DND-41 (cell line): ENCODE data around the gene DGKQ.

Experiments
- EZH2 ChIP-seq: IDR thresholded peaks from 3 replicates; pipeline ENCODE4 v1.6.1; 2012; ENCODE audit warnings: borderline replicate concordance, low read depth, mild to moderate bottlenecking, moderate library complexity, low read length, inconsistent platforms; ENCODE audit not compliant: severe bottlenecking
- TF ChIP-seq, protein P1 (sequence below): IDR thresholded peaks from 2 replicates; pipeline ENCODE4 v1.5.1; 2012; ENCODE audit warnings: borderline replicate concordance, low read length, moderate library complexity, mild to moderate bottlenecking; ENCODE audit not compliant: poor library complexity, severe bottlenecking; ENCODE audit errors: extremely low read depth

- TF ChIP-seq, protein P1, sequence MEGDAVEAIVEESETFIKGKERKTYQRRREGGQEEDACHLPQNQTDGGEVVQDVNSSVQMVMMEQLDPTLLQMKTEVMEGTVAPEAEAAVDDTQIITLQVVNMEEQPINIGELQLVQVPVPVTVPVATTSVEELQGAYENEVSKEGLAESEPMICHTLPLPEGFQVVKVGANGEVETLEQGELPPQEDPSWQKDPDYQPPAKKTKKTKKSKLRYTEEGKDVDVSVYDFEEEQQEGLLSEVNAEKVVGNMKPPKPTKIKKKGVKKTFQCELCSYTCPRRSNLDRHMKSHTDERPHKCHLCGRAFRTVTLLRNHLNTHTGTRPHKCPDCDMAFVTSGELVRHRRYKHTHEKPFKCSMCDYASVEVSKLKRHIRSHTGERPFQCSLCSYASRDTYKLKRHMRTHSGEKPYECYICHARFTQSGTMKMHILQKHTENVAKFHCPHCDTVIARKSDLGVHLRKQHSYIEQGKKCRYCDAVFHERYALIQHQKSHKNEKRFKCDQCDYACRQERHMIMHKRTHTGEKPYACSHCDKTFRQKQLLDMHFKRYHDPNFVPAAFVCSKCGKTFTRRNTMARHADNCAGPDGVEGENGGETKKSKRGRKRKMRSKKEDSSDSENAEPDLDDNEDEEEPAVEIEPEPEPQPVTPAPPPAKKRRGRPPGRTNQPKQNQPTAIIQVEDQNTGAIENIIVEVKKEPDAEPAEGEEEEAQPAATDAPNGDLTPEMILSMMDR, result no peak
- TF ChIP-seq EZH2, result no peak
These were observed 60.1 kb downstream of the DGKQ start for GRCh38 chr4:913280-913618.
